ENCODE results near the gene ABCC5. TPM values are rescaled to one million over a fixed set of nuclear protein-coding genes. Genes with fewer than 3 reads are reported as not detected.

ABCC5 gene
- 39.3 and 61.2 TPM in 2 replicates for total RNA-seq (ENCODE audit: low replicate concordance)
- long read RNA-seq, full-length matches to known transcripts, result 60 of 115 reads
- long read RNA-seq, partial matches to known transcripts, result 26 of 115 reads
- long read RNA-seq, other reads (novel, unspliced or antisense), result 29 of 115 reads

GRCh38 chr3:184017672-184018423, at the start of gene ABCC5:
ABCC5 (minus strand) TSS chr3:184017884; CDS start chr3:184014392, 3,492 bp downstream.
- peaks cover 11% of the 10 kb centered on the region for H3K27me3 Mint-ChIP-seq
- TF ChIP-seq CTCF (conservative IDR thresholded peaks at IDR 0.05), result peak; percentile 73
- peaks cover 28% of the 10 kb centered on the region for H3K4me1 Mint-ChIP-seq (ENCODE audit: unreplicated experiment)
- peak within 1 kb of the TSS; percentile 96 for H3K27ac Mint-ChIP-seq
- H3K4me3 Mint-ChIP-seq, result peak within 1 kb of the TSS; percentile 100
- peak; percentile 92 for DNase-seq (ENCODE audit: extremely low spot score, unreplicated experiment)
- H3K9me3 Mint-ChIP-seq, result no peaks in the 10 kb centered on the region
- H3K36me3 Mint-ChIP-seq, result peaks cover 7% of the 10 kb centered on the region

GRCh38 chr3:184066211-184066610, 48.5 kb upstream of the ABCC5 start:
- Mint-ChIP-seq H3K36me3 (no peaks in the 10 kb centered on the region), H3K27ac (no peak overlapping the region)

GRCh38 chr3:184062637-184063036, 45.0 kb upstream of the ABCC5 start:
- H3K27ac Mint-ChIP-seq, result no peak overlapping the region
- DNase-seq (ENCODE audit: extremely low spot score, unreplicated experiment), result no peak
- TF ChIP-seq CTCF (conservative IDR thresholded peaks at IDR 0.05), result no peak
- no peak overlapping the region for H3K4me3 Mint-ChIP-seq
- H3K36me3 Mint-ChIP-seq, result no peaks in the 10 kb centered on the region
- H3K4me1 Mint-ChIP-seq (ENCODE audit: unreplicated experiment), result no peaks in the 10 kb centered on the region
- no peaks in the 10 kb centered on the region for H3K27me3 Mint-ChIP-seq
- no peaks in the 10 kb centered on the region for H3K9me3 Mint-ChIP-seq

More at GRCh38 chr3:184066211-184066610, 48.5 kb upstream of the ABCC5 start:
- TF ChIP-seq CTCF (conservative IDR thresholded peaks at IDR 0.05), result no peak
- peaks cover 7% of the 10 kb centered on the region for H3K9me3 Mint-ChIP-seq
- H3K4me3 Mint-ChIP-seq, result no peak overlapping the region
- no peaks in the 10 kb centered on the region for H3K27me3 Mint-ChIP-seq
- DNase-seq (ENCODE audit: extremely low spot score, unreplicated experiment), result no peak
- no peaks in the 10 kb centered on the region for H3K4me1 Mint-ChIP-seq (ENCODE audit: unreplicated experiment)

- H3K4me3 Mint-ChIP-seq, result no peak overlapping the region
- no peaks in the 10 kb centered on the region for H3K9me3 Mint-ChIP-seq
- H3K27ac Mint-ChIP-seq, result no peak overlapping the region
- no peaks in the 10 kb centered on the region for H3K36me3 Mint-ChIP-seq
- no peaks in the 10 kb centered on the region for H3K4me1 Mint-ChIP-seq (ENCODE audit: unreplicated experiment)
- DNase-seq (ENCODE audit: extremely low spot score, unreplicated experiment), result no peak
- TF ChIP-seq CTCF (conservative IDR thresholded peaks at IDR 0.05), result no peak
- H3K27me3 Mint-ChIP-seq, result peaks cover 7% of the 10 kb centered on the region
Observed at GRCh38 chr3:184059424-184059823, 41.7 kb upstream of the ABCC5 start.

- no peak overlapping the region for H3K4me3 Mint-ChIP-seq
- no peaks in the 10 kb centered on the region for H3K36me3 Mint-ChIP-seq
- TF ChIP-seq CTCF (conservative IDR thresholded peaks at IDR 0.05), result no peak
- H3K27ac Mint-ChIP-seq, result no peak overlapping the region
- no peak for DNase-seq (ENCODE audit: extremely low spot score, unreplicated experiment)
- H3K27me3 Mint-ChIP-seq, result peaks cover 15% of the 10 kb centered on the region
- no peaks in the 10 kb centered on the region for H3K4me1 Mint-ChIP-seq (ENCODE audit: unreplicated experiment)
- no peaks in the 10 kb centered on the region for H3K9me3 Mint-ChIP-seq
Observed at GRCh38 chr3:184058029-184058428, 40.3 kb upstream of the ABCC5 start.
